ENCODE data around the gene MAP7D1.

GRCh38 chr1:36206323-36206858, 50.4 kb downstream of the MAP7D1 start:
- no peak for TF ChIP-seq EZH2 (IDR thresholded peaks at IDR 0.05; ENCODE audit: borderline replicate concordance)
- no peak for TF ChIP-seq CTCF (IDR thresholded peaks at IDR 0.05; ENCODE audit: poor library complexity)

Measured in hepatocyte (in vitro differentiated cells).